ENCODE results near the gene ESF1. TPM values are rescaled to one million over a fixed set of nuclear protein-coding genes. Genes with fewer than 3 reads are reported as not detected.

The ESF1 gene
- total and polyA plus RNA-seq, 2 of the 8 experiments (the other 6 are each of a cell fraction or from before 2014, with no cell fraction given): 1.1 to 32.9 TPM

DNA sequence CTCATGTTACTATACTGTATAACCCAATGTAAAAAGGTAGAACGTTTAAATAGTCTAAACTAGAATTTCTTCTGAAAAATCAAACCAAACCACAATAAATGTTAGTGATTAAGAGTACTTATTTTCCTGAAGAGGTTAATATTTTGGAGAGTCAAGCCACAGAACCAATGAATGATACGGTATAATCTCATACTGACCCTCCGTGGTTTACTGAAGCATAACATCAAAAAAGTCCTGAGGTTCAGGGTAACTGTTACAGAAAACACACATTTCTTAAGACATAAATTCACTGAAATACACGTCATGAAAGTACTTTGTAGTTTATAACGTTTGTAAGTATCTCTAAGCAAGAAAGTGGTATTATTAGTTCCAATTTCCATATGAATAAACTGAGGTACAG lies 28.9 kb downstream of the ESF1 start:
- Histone ChIP-seq H3K56ac (replicated peaks; ENCODE audit: insufficient read length, low read depth, low read length) (no peak overlapping the region), H3K9me3 (ENCODE audit: insufficient read depth in 2 of 2, low read depth in 1 of 2, low read length in 1 of 2) (no peaks in the 10 kb centered on the region; a peak in 1 of 4 replicates), H2AFZ (ENCODE audit: low read length) (no peak overlapping the region), H2BK12ac (ENCODE audit: low read depth, low read length) (no peak overlapping the region), H3K23me2 (ENCODE audit: low read depth, low read length) (no peaks in the 10 kb centered on the region), H3K9ac (replicated peaks in 1 of 4; ENCODE audit: extremely low read depth in 1 of 4, low read depth in 3 of 4, low read length in 3 of 4) (no peak overlapping the region), H2BK120ac (replicated peaks; ENCODE audit: low read depth, low read length) (no peak overlapping the region), H4K8ac (ENCODE audit: extremely low read depth, insufficient read depth, low read length) (no peak overlapping the region), H3K4me1 (replicated peaks in 1 of 4; ENCODE audit: control insufficient read depth in 3 of 4, insufficient read depth in 4 of 4, low read length in 3 of 4) (no peaks in the 10 kb centered on the region), H3K4me2 (ENCODE audit: insufficient read depth in 1 of 2, low read depth in 2 of 2, low read length in 2 of 2) (no peak overlapping the region), H2AK5ac (ENCODE audit: low read depth, low read length) (no peak overlapping the region), H3K14ac (ENCODE audit: insufficient read length) (no peak overlapping the region), H3K27ac (ENCODE audit: low read depth, low read length) (no peak overlapping the region), H4K91ac (replicated peaks; ENCODE audit: insufficient read length, low read length) (no peak overlapping the region), H3K18ac (ENCODE audit: extremely low read depth, low read length) (no peak overlapping the region), H3K79me2 (ENCODE audit: control insufficient read depth in 1 of 2, insufficient read depth in 2 of 2, low read length in 2 of 2) (no peaks in the 10 kb centered on the region; a peak in 1 of 4 replicates), H3K36me3 (ENCODE audit: control insufficient read depth in 2 of 4, insufficient read depth in 4 of 4, low read length in 3 of 4) (peaks cover 0 to 58% (median 28%) of the 10 kb centered on the region in 4 experiments; a peak in 6 of 8 replicates), H2BK5ac (ENCODE audit: low read depth, low read length) (no peak overlapping the region), H3K4me3 (ENCODE audit: extremely low read depth in 1 of 4, insufficient read depth in 2 of 4, low read depth in 3 of 4, low read length in 4 of 4) (no peak overlapping the region), H2BK20ac (ENCODE audit: low read length) (no peak overlapping the region), H4K5ac (ENCODE audit: insufficient read length, low read depth, low read length) (no peak overlapping the region), H2BK15ac (ENCODE audit: low read length) (no peak overlapping the region), H3K23ac (ENCODE audit: insufficient read length) (no peak overlapping the region), H3K27me3 (replicated peaks in 1 of 4; ENCODE audit: control insufficient read depth in 3 of 4, extremely low read depth in 1 of 4, insufficient read depth in 3 of 4, low read length in 3 of 4) (no peaks in the 10 kb centered on the region), H3K79me1 (ENCODE audit: low read depth, low read length) (no peaks in the 10 kb centered on the region), H4K20me1 (replicated peaks in 1 of 2; ENCODE audit: control insufficient read depth in 1 of 2, insufficient read depth in 2 of 2, low read length in 2 of 2) (no peaks in the 10 kb centered on the region), H3K4ac (replicated peaks; ENCODE audit: insufficient read length, low read depth, low read length) (no peak overlapping the region)
- POLR2A ChIA-PET (ENCODE audit: partially characterized antibody): interaction anchor here (1.1 kb wide), 1 partner anchor 10 kb away, joined by 3 read pairs; no protein-coding TSS in a partner anchor
- 87% methylated on average over 5 of the region's 5 CpGs; no CpG with 5 or more reads in 1 of the 2 experiments for WGBS, 2 experiments (ENCODE audit: extremely low coverage in 1 of 2, insufficient coverage in 1 of 2, insufficient read length in 1 of 2, insufficient replicate concordance in 2 of 2, low coverage in 1 of 2, low lambda C conversion rate in 2 of 2, missing lambda C conversion rate in 1 of 2)
- DNase-seq (ENCODE audit: low read depth in 1 of 2, low spot score in 2 of 2) (no peak), FAIRE-seq (no peak)
- CTCF ChIA-PET (ENCODE audit: partially characterized antibody): interaction anchor here (0.6 to 1.5 kb wide), 4 partner anchors 16 to 1171 kb away, joined by 3 to 5 read pairs (median 3); partner anchors contain the start of genes ESF1 and NDUFAF5
- TF ChIP-seq TEAD4 (IDR thresholded peaks at IDR 0.05; ENCODE audit: low read depth, low read length): no peak
- TF ChIP-seq SRF (IDR thresholded peaks at IDR 0.05; ENCODE audit: low read depth, low read length): no peak
- TF ChIP-seq NRF1 (IDR thresholded peaks at IDR 0.05; ENCODE audit: low read depth, low read length): no peak
- no peak for TF ChIP-seq TBP (IDR thresholded peaks at IDR 0.05; ENCODE audit: low read depth, low read length)
- TF ChIP-seq TCF12 (IDR thresholded peaks at IDR 0.05; ENCODE audit: low read depth, low read length): no peak
- no peak for TF ChIP-seq FOSL1 (IDR thresholded peaks at IDR 0.05; ENCODE audit: insufficient read depth, low read depth, low read length)
- no peak for TF ChIP-seq SP4 (IDR thresholded peaks at IDR 0.05; ENCODE audit: low read length)
- no peak for TF ChIP-seq SIRT6 (IDR thresholded peaks at IDR 0.05; ENCODE audit: low read length)
- TF ChIP-seq CTBP2 (IDR thresholded peaks at IDR 0.05; ENCODE audit: borderline replicate concordance, insufficient read depth, insufficient read length, low read length): no peak
- TF ChIP-seq JUND (IDR thresholded peaks at IDR 0.05; ENCODE audit: low read length): no peak
- no peak for TF ChIP-seq HDAC6 (IDR thresholded peaks at IDR 0.05; ENCODE audit: low read depth, low read length)
- TF ChIP-seq SP1 (IDR thresholded peaks at IDR 0.05; ENCODE audit: low read depth, low read length): no peak
- TF ChIP-seq, protein P1, sequence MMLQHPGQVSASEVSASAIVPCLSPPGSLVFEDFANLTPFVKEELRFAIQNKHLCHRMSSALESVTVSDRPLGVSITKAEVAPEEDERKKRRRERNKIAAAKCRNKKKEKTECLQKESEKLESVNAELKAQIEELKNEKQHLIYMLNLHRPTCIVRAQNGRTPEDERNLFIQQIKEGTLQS (IDR thresholded peaks at IDR 0.05; ENCODE audit: insufficient read depth, low read depth, low read length): no peak
- TF ChIP-seq CHD1 (IDR thresholded peaks at IDR 0.05; ENCODE audit: low read depth, low read length): no peak
- TF ChIP-seq RAD21 (IDR thresholded peaks at IDR 0.05 in 1 of 2, conservative IDR thresholded peaks at IDR 0.05 in 1 of 2; ENCODE audit: low read depth in 2 of 2, low read length in 2 of 2): no peak

Measured in H1 (cell line).